ENCODE measurements around the gene KATNIP. TPM values are rescaled to one million over a fixed set of nuclear protein-coding genes. Genes with fewer than 3 reads are reported as not detected.

The KATNIP gene
- 7.1 TPM for polyA plus RNA-seq

DNA sequence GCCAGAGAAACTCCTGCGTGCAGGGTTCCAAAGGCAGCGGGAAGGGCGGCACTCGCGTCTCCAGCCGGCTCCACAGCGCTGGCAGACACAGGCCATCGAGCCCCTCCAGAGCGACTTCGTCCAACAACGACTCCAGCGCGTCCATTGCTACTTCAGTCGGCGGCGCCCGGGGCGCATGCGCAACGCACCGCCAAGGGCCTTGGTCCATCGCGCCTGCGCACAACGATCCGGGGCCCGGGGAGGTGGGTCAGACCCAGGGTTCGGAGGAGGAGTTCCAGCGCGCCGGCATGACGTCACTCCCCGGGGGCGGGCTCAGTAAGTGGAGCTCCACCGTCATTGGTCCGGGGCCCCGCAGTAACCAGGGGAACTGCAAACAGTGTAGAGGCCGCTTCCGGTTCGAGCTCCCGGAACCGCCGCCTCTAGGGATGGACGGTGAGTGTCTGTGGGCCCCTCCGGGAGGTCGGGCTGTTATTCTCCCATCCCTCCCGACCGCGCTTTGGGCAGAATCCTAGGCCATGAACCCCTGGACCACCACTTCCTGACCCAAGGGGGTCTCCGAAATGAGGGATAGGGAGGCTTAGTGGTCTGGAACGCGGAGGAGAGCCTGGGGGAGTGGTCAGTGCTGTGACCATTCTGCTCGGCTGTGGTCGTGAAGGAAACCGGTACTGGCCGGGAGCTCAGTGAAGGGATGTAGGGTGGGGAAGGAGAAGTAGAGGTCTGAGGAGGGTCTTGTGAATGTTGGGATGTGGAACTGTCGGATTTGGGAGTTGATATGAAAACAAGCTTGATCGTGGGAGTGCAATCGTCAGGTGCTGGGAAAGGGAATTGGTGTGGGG, at the start of gene KATNIP, which contains the start of gene GTF3C1:
KATNIP (plus strand) TSS at position 399 of the 836 bp plus-strand sequence; CDS start at position 426, 27 bp downstream.
GTF3C1 (minus strand) TSS at position 168 of the 836 bp plus-strand sequence; CDS start at position 145, 23 bp downstream.
- no peaks in the 10 kb centered on the region for H3K9me3 Mint-ChIP-seq
- H3K4me1 Mint-ChIP-seq: peaks cover 22 to 26% (median 24%) of the 10 kb centered on the region in 3 donors
- H3K36me3 Mint-ChIP-seq: peaks cover 1% of the 10 kb centered on the region
- H3K27me3 Mint-ChIP-seq: no peaks in the 10 kb centered on the region
- H3K27ac Mint-ChIP-seq: peak within 1 kb of the TSS; percentile 94 to 100 (median 98)
- H3K4me3 Mint-ChIP-seq: peak within 1 kb of the TSS; percentile 93 to 100 (median 98)

DNA sequence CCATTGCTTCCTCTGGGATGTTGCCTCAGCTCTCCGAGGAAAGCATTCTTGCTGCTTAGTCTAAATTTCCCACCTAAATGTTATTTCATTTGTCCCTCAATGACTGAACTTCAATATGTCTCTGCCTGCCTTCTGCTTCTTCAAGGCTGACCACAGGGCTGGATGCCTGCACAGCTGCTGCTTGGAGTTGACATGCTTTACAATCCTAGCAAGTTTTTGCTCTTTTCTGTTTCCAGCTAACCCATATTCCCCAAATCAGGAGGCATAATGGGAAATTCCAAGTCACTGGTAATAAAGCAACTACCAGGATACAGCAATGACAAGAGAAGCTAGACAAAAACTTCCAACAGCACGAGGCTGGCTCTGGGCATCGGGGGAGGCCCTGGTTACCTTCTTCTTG, 49.1 kb upstream of the KATNIP start:
- Mint-ChIP-seq H3K4me3 (no peak overlapping the region), H3K27ac (no peak overlapping the region), H3K9me3 (no peaks in the 10 kb centered on the region), H3K4me1 (no peaks in the 10 kb centered on the region), H3K36me3 (peaks cover 9% of the 10 kb centered on the region), H3K27me3 (no peaks in the 10 kb centered on the region)

DNA sequence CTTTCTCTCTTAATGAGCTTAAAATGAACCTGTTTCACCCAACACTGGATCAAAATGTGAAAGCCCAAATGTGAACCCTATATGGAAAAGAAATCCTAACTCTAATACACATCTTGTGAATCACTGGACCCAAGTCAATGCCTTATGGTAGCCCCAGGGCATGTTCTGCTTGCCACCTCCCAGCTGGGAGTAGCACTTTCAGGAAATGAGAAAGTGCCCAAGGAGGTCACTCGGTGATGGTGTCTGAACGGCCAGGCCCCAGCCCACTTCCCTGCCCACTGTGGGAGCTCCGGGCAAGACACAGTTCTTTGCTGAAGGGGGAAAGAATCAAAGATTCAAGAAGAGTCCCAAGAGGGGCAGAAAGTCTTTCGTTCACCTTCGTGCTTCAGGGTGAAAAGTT, 46.3 kb upstream of the KATNIP start:
- H3K27me3 Mint-ChIP-seq: no peaks in the 10 kb centered on the region
- no peaks in the 10 kb centered on the region for H3K9me3 Mint-ChIP-seq
- no peaks in the 10 kb centered on the region for H3K4me1 Mint-ChIP-seq
- no peak overlapping the region for H3K4me3 Mint-ChIP-seq
- no peak overlapping the region for H3K27ac Mint-ChIP-seq
- H3K36me3 Mint-ChIP-seq: peaks cover 6% of the 10 kb centered on the region

DNA sequence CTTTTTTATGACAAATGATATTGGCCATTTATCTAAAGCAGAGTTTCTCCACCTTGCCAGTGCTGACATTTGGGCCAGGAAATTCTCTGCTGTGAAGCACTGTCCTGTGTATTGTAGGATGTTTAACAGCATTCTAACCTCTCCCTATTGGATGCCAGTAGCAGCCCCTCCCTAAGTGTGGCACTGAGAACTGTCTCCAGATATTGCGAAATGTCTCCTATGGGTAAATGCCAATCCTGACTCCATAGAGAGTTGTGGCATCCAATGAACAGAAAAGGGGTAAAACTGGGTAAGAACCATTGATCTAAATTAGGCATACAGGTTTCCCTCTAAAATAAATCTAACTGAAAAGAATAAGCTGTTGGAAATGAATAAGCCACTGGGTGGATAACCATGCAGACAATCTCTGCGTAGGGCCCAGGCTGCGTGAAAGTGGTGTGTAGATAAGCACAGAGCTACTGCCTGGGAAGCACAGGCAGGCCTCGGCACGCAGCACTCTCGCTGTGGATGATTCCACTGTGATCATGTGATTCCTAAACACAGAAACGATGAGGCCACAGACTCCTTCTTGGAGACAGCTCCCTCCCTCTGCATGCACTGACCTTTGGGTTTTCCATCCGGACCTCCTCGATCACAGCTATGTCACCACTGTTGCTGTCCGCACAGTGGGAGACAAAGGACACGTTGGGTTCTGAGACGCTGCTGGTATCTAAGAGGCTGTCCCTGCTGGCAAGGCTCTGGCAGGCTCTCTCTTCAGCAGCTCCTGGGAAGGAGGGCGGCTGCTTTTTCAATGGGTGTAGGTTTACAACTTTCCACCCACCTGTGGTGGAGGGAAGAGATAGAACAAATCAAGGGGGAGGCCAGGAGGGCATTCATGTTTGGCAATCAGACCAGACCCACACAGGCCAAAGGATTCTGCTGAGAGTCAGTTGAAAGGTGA, 44.4 kb upstream of the KATNIP start:
- no peak overlapping the region for H3K4me3 Mint-ChIP-seq
- H3K9me3 Mint-ChIP-seq: no peaks in the 10 kb centered on the region
- peaks cover 6% of the 10 kb centered on the region for H3K36me3 Mint-ChIP-seq
- no peaks in the 10 kb centered on the region for H3K4me1 Mint-ChIP-seq
- no peaks in the 10 kb centered on the region for H3K27me3 Mint-ChIP-seq
- no peak overlapping the region for H3K27ac Mint-ChIP-seq

DNA sequence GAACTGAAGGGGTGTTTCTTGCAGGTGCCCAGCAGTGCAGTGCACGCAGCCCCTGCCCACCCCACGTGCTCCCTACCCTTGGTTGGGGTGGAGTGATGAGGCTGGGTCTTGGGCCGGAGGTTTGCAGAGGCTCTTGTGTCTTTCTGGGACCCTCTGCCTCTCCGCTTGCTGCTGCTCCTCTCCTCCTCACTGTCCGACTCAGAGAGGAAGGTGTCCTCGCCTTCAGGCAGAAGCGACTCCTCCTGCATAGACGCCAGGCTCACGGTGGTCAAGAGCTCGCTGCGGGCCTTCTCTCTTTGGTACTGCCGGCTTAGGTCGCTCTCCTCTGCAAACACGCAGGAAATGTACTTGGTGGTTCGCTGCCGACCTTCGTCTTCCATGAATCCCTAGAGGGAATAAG, 43.2 kb upstream of the KATNIP start:
- H3K27me3 Mint-ChIP-seq: no peaks in the 10 kb centered on the region
- H3K9me3 Mint-ChIP-seq: no peaks in the 10 kb centered on the region
- H3K4me3 Mint-ChIP-seq: no peak overlapping the region
- peaks cover 13% of the 10 kb centered on the region for H3K36me3 Mint-ChIP-seq
- H3K27ac Mint-ChIP-seq: no peak overlapping the region
- H3K4me1 Mint-ChIP-seq: no peaks in the 10 kb centered on the region

DNA sequence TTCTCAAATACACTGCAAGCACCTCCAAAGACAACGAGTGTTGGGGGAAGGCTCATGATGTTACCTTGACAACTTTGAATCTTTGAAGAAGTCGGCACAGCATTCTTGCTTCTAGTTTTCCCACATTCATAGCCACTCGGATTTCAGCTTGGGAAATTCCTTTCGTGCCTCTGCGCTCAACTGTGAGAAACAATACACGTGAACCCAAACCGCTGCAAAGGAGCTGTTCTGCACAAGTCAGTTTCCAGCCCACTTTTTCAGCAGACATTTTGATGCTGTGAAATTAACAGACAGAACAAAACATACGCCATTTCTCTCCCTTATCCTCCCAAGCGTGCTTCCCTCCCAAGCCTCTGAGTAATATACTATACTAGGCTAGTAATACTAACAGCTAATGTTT, 41.5 kb upstream of the KATNIP start:
- no peak overlapping the region for H3K4me3 Mint-ChIP-seq
- no peaks in the 10 kb centered on the region for H3K9me3 Mint-ChIP-seq
- H3K4me1 Mint-ChIP-seq: no peaks in the 10 kb centered on the region
- H3K27ac Mint-ChIP-seq: no peak overlapping the region
- H3K36me3 Mint-ChIP-seq: peaks cover 14% of the 10 kb centered on the region
- no peaks in the 10 kb centered on the region for H3K27me3 Mint-ChIP-seq

DNA sequence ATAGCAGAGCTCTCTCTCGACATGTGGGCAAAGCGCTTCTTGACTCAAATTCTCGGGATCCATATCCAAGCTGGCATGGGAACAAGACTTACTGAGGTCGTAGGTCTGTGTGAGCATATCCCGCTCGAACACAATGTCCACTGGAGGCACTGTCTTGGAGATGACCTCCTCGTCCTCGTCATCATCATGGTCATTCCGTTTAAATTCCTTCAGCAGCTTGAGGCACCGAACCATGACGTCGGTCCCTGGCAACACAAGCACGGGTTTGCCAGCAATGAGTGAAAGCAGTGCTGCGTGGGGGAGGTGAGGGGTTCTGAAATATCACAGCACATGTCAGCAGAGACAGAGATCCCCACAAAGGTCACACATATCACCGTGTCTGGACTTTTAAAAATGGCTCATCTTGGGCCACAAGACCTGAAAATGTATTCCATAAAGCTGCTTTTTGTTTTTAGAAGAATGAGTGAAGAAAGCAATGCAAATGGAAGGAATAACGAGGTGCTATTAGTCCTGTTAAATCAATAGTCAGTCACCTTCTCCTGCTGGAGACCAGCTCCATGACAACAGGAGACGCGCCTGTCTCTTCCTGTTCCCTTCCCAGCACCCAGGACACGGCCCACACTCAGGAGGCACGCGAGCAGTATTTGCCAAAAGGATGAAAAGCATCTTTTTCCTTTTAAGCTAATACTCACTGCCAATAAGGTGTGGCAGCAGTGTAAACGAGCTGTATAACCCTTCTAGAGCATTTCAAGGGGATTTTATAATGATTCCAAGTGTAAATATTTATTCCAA, 38.1 kb upstream of the KATNIP start:
- Mint-ChIP-seq H3K4me3 (no peak overlapping the region), H3K36me3 (peaks cover 14% of the 10 kb centered on the region), H3K27ac (no peak overlapping the region)

DNA sequence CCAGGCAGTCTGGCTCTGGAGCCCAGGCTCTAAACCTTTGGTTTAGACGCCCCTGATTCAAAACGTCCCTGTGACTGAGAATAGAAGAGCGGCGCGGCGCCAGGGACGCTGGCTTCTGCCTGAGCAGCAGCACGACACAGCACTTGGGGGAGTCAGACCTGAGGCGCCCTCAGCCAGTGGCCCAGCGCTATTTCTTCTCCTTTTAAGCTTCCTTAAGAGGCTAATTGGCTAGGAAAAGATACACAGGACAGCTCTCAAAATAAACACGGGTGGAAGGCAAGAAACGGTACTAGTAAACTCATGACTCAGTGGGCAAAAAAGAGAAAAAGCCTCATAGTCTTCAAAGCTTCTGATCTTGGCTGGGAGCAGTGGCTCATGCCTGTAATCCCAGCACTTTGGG, 35.1 kb upstream of the KATNIP start:
- Mint-ChIP-seq H3K4me1 (peaks cover 0 to 3% (median 0%) of the 10 kb centered on the region in 3 donors), H3K27ac (no peak overlapping the region), H3K36me3 (peaks cover 15% of the 10 kb centered on the region), H3K27me3 (no peaks in the 10 kb centered on the region), H3K9me3 (no peaks in the 10 kb centered on the region), H3K4me3 (no peak overlapping the region)

More for the DNA sequence above, 38.1 kb upstream of the KATNIP start:
- Mint-ChIP-seq H3K9me3 (no peaks in the 10 kb centered on the region), H3K4me1 (no peaks in the 10 kb centered on the region), H3K27me3 (no peaks in the 10 kb centered on the region)

DNA sequence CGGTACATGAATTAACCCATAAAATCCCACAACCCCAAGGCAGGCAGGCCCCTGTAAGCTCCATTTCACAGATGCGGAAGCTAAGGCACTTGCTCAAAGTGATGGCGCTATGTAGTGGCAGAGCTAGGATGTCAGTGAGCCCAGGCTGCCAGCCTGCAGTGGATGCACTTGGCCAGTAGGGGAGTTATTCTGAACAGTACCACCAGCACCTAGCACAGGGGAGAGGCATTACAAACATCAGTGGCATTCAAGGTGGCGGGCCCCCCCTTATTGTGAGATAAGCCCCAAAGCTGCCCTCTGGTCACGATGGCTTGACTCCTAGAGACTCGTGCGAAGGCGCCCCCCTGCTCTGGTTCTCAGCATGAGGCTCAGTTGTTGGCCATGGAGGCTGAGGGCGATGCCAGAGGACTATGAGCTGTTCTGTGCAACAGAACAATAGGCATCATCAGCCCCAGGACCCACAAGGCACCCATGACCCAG, 34.0 kb upstream of the KATNIP start:
- Mint-ChIP-seq H3K4me3 (no peak overlapping the region), H3K27me3 (no peaks in the 10 kb centered on the region), H3K27ac (no peak overlapping the region), H3K9me3 (no peaks in the 10 kb centered on the region), H3K36me3 (peaks cover 15% of the 10 kb centered on the region), H3K4me1 (peaks cover 0 to 3% (median 0%) of the 10 kb centered on the region in 3 donors)

DNA sequence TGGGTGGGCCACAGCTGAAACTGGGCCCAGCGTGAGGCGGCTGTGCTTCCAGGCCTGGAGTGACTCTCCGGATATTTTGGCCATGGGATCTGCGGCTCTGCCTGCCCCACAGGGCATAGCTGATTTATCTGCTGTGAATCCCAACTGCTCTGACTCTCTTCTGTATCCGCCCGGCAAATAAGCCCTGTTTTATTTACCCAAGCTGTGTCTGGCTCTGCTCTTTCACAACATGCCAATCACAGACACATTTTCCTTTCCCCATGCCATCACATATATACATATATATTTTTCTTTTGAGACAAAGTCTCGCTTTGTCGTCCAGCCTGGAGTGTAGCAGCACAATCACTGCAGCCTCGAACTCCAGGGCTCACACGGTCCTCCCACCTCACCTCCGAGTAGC, 33.6 kb upstream of the KATNIP start:
- no peak overlapping the region for H3K27ac Mint-ChIP-seq
- H3K4me1 Mint-ChIP-seq: peaks cover 0 to 3% (median 0%) of the 10 kb centered on the region in 3 donors
- no peaks in the 10 kb centered on the region for H3K27me3 Mint-ChIP-seq
- no peaks in the 10 kb centered on the region for H3K9me3 Mint-ChIP-seq
- H3K4me3 Mint-ChIP-seq: no peak overlapping the region
- H3K36me3 Mint-ChIP-seq: peaks cover 13% of the 10 kb centered on the region

DNA sequence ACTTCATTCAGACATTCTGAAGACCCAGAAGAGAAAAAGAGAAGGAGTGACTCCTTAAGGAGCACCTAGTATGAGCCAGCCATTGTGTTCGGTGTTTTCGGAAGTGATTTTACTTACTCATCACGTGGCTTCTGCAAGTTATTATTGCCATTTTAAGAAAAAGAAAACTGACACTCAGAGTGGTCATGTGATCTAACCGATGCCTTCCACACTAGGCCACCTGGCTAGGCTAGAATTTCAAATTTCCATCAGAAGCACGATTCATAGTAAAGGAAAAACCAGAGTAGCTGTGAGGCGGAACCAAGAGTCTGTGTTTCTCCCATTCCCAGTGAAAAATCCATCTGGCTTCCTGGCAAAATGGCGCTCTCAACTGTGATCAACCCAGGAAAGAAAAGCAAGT, 32.3 kb upstream of the KATNIP start:
- peaks cover 8% of the 10 kb centered on the region for H3K36me3 Mint-ChIP-seq
- no peaks in the 10 kb centered on the region for H3K9me3 Mint-ChIP-seq
- H3K27me3 Mint-ChIP-seq: no peaks in the 10 kb centered on the region
- H3K4me3 Mint-ChIP-seq: no peak overlapping the region
- peak overlapping the region in 1 of 3 donors; percentile 37 for H3K27ac Mint-ChIP-seq
- H3K4me1 Mint-ChIP-seq: peaks cover 0 to 3% (median 0%) of the 10 kb centered on the region in 3 donors

DNA sequence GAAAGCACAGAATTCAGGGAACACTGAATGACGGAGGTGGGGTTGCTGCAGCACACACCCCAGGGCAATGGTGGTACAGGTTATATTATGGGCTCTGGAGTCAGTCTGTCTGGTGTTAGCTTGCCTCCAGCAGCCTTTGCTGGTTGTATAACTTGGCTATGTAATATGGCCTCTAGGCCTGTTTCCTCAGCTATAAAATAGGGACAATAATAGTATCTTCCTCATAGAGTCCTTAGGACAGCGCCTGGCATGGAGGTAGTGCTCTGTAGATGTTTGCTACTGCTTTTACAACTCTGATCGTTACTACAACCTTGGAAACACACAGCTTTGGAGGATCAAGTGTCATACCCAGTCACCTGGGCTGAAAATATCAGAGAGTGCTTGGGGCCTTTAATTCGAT, 31.7 kb upstream of the KATNIP start:
- Mint-ChIP-seq H3K4me1 (peaks cover 0 to 3% (median 0%) of the 10 kb centered on the region in 3 donors), H3K27ac (no peak overlapping the region), H3K4me3 (no peak overlapping the region), H3K9me3 (no peaks in the 10 kb centered on the region), H3K36me3 (peaks cover 11% of the 10 kb centered on the region), H3K27me3 (no peaks in the 10 kb centered on the region)

DNA sequence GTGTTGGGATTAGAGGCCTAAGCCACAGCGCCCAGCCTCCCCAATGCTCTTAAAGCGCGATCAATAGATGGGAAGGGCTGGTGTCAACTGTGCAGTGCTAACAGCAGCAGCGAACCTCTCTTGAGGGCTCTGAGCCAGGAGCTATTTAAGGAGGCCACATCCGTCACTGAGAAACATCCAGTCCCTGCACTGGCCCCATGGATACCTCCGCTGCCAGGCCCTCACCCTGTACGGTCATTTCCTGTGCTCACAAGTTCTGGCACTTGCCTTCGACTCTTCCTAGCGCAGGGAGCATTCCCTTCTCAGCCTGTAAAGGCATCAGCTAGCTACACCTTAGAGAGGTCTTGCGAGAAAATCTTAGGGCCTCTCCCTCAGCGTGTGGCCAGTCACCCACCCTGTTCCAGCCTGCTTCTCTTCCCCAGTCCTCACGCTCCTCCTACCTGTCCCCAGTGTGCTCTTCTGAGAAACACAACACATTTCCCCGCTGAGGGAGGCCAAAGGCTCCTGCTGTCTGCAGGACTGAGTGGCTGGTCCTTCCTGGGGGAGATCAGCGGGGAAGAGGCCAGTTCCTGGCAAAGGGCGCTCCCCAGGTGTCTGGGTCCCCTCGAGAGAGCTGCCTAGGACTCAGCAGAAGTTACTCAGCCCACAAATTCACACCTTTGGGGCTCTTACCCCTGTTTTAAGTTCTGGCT, 28.8 kb upstream of the KATNIP start:
- peaks cover 0 to 3% (median 0%) of the 10 kb centered on the region in 3 donors for H3K4me1 Mint-ChIP-seq
- no peak overlapping the region for H3K27ac Mint-ChIP-seq
- H3K27me3 Mint-ChIP-seq: no peaks in the 10 kb centered on the region
- no peak overlapping the region for H3K4me3 Mint-ChIP-seq
- H3K9me3 Mint-ChIP-seq: no peaks in the 10 kb centered on the region
- H3K36me3 Mint-ChIP-seq: peaks cover 16% of the 10 kb centered on the region

DNA sequence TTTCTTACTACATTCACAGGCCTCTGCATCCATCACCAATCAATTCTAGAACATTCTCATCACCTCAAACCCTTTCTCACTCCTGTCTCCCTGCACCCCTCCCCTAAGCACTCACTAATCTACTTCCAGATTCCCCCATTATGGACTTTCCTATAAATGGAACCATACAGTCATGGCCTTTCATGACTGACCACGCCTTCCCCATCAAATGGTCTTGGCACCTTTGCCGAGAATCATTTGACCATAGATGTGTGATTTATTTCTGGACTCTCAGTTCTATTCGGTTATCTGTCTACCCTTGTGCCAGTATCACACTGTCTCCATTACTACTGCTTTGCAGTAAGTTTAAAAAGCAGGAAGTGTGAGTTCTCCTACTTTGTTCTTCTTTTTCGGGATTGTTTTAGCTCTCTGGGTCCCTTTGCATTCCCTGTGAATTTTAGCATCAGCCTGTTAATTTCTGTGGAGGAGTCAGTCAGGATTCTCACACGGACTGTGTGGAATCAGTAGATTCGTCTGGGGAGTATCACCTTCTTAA, 27.7 kb upstream of the KATNIP start:
- peaks cover 15% of the 10 kb centered on the region for H3K36me3 Mint-ChIP-seq

More for the DNA sequence above, 27.7 kb upstream of the KATNIP start:
- H3K4me1 Mint-ChIP-seq: peaks cover 0 to 3% (median 0%) of the 10 kb centered on the region in 3 donors
- H3K4me3 Mint-ChIP-seq: no peak overlapping the region
- no peaks in the 10 kb centered on the region for H3K9me3 Mint-ChIP-seq
- peak overlapping the region in 1 of 3 donors; percentile 20 for H3K27ac Mint-ChIP-seq
- H3K27me3 Mint-ChIP-seq: no peaks in the 10 kb centered on the region

Measured in IgD-negative memory B cell (primary cell).